Measurements from ENCODE around the gene PCSK2. TPM values are rescaled to one million over a fixed set of nuclear protein-coding genes. Genes with fewer than 3 reads are reported as not detected.

PCSK2 gene
- total RNA-seq, 1 experiment from 2014 or later: 245 TPM

DNA sequence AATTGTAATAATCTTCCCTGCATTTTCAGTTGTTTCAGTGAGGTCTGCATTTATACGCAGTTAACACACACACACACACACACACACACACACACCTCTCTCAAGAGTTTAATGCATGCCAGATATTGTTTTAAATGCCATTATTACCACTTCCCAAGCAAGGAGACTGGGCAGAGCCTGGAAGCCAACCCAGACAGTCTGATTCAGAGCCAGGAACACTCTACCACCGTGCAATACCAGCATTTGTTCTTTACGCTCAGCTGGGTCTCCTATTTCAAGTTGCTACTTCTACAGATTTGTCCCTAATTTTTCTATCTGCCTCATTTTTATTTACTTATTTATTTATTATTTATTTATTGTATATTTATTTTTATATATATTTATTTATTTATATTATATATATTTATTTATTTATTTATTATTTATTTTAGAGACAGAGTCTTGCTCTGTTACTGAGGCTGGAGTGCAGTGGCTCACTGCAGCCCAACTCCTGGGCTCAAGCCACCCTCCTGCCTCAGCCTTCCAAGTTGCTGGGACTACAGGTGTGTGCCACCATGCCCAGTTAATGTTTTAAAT lies 68.4 kb downstream of the PCSK2 start:
- CTCF ChIA-PET: no interaction called here
- no TSS peak for BruUV-seq (replicated peaks)
- peaks cover 4% of the 10 kb centered on the region for H3K9me3 ChIP-seq (ENCODE audit: low read depth, low read length, poor library complexity, severe bottlenecking)
- no peak overlapping the region for H3K27ac ChIP-seq (ENCODE audit: low read depth, low read length, poor library complexity, severe bottlenecking)
- H3K4me1 ChIP-seq (ENCODE audit: insufficient read depth, low read length, poor library complexity, severe bottlenecking): peaks cover 52% of the 10 kb centered on the region
- no peaks in the 10 kb centered on the region for H3K36me3 ChIP-seq (ENCODE audit: insufficient read depth, low read length, poor library complexity, severe bottlenecking)
- H3K27me3 ChIP-seq (replicated peaks; ENCODE audit: insufficient read depth, low read depth, low read length, poor library complexity): no peaks in the 10 kb centered on the region
- POLR2A ChIA-PET (ENCODE audit: low non-redundant PET): no interaction called here
- intact Hi-C loops (cut with micrococcal nuclease; ENCODE audit: unreplicated experiment): loop anchor here (5.0 kb wide), 1 partner anchor 123 kb away; no protein-coding TSS in a partner anchor
- DNase-seq (ENCODE audit: low spot score): no peak
- TF ChIP-seq EZH2 (IDR thresholded peaks at IDR 0.05; ENCODE audit: borderline replicate concordance, low read depth, low read length, poor library complexity, severe bottlenecking): no peak
- TF ChIP-seq, protein P1, sequence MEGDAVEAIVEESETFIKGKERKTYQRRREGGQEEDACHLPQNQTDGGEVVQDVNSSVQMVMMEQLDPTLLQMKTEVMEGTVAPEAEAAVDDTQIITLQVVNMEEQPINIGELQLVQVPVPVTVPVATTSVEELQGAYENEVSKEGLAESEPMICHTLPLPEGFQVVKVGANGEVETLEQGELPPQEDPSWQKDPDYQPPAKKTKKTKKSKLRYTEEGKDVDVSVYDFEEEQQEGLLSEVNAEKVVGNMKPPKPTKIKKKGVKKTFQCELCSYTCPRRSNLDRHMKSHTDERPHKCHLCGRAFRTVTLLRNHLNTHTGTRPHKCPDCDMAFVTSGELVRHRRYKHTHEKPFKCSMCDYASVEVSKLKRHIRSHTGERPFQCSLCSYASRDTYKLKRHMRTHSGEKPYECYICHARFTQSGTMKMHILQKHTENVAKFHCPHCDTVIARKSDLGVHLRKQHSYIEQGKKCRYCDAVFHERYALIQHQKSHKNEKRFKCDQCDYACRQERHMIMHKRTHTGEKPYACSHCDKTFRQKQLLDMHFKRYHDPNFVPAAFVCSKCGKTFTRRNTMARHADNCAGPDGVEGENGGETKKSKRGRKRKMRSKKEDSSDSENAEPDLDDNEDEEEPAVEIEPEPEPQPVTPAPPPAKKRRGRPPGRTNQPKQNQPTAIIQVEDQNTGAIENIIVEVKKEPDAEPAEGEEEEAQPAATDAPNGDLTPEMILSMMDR (conservative IDR thresholded peaks at IDR 0.05; ENCODE audit: low read depth, low read length): no peak
- H3K4me3 ChIP-seq (ENCODE audit: low read depth, low read length, poor library complexity, severe bottlenecking): no peak overlapping the region

DNA sequence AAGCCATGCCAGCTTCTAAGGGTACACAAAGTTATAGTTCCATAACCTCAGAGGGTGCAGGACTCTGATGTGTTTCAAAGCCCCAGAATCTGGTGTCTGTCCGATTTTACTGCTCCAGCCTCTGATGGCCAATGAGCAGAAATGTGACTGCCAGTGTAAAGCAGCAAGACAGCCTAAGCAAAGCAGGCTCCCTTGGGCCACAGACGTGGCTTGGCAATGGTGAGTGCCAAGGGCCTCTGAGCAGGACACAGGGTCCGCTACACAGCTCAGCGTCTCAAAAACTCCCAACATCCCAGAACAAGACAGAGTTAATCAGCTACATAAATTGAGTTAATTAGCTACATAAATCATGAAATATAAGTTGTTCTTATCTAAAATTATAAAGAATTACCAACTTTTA lies 69.2 kb downstream of the PCSK2 start:
- H3K4me3 ChIP-seq (ENCODE audit: low read depth, low read length, poor library complexity, severe bottlenecking): no peak overlapping the region
- H3K27ac ChIP-seq (ENCODE audit: low read depth, low read length, poor library complexity, severe bottlenecking): no peak overlapping the region
- BruUV-seq (replicated peaks): no TSS peak
- no peak for TF ChIP-seq EZH2 (IDR thresholded peaks at IDR 0.05; ENCODE audit: borderline replicate concordance, low read depth, low read length, poor library complexity, severe bottlenecking)
- TF ChIP-seq, protein P1 (conservative IDR thresholded peaks at IDR 0.05; ENCODE audit: low read depth, low read length): no peak
- peaks cover 53% of the 10 kb centered on the region for H3K4me1 ChIP-seq (ENCODE audit: insufficient read depth, low read length, poor library complexity, severe bottlenecking)
- CTCF ChIA-PET: no interaction called here
- peaks cover 4% of the 10 kb centered on the region for H3K9me3 ChIP-seq (ENCODE audit: low read depth, low read length, poor library complexity, severe bottlenecking)
- DNase-seq (ENCODE audit: low spot score): no peak
- POLR2A ChIA-PET (ENCODE audit: low non-redundant PET): no interaction called here
- peaks cover 3% of the 10 kb centered on the region for H3K36me3 ChIP-seq (ENCODE audit: insufficient read depth, low read length, poor library complexity, severe bottlenecking)
- no peaks in the 10 kb centered on the region for H3K27me3 ChIP-seq (replicated peaks; ENCODE audit: insufficient read depth, low read depth, low read length, poor library complexity)
- intact Hi-C loops (cut with micrococcal nuclease; ENCODE audit: unreplicated experiment): loop anchor here (5.0 kb wide), 1 partner anchor 124 kb away; no protein-coding TSS in a partner anchor

DNA sequence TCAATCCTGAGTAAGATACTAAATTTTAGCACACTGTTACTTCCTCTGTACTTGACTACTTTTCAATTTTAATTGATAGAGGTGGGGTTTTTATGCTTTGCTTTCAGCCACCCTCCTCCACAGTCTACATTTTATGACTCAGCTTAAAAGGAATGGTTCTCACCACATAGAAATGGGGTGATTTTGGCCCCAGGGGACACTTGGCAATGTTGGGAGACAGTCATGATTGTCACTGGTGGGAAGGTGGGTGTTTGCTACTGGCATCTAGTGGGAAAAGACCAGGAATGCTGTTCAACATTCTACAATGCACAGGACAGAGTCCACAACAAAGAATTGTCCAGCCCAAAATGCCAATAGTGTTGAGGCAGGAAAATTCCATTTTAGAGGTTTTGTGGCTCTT lies 71.3 kb downstream of the PCSK2 start:
- intact Hi-C loops (cut with micrococcal nuclease; ENCODE audit: unreplicated experiment): loop anchor here (5.0 kb wide), 1 partner anchor 126 kb away; no protein-coding TSS in a partner anchor
- H3K27ac ChIP-seq (ENCODE audit: low read depth, low read length, poor library complexity, severe bottlenecking): peak overlapping the region; percentile 34
- peak; percentile 76 for DNase-seq (ENCODE audit: low spot score)

More for the DNA sequence above, 71.3 kb downstream of the PCSK2 start:
- Histone ChIP-seq H3K4me1 (ENCODE audit: insufficient read depth, low read length, poor library complexity, severe bottlenecking) (peaks cover 53% of the 10 kb centered on the region), H3K36me3 (ENCODE audit: insufficient read depth, low read length, poor library complexity, severe bottlenecking) (peaks cover 10% of the 10 kb centered on the region), H3K9me3 (ENCODE audit: low read depth, low read length, poor library complexity, severe bottlenecking) (peaks cover 11% of the 10 kb centered on the region), H3K4me3 (ENCODE audit: low read depth, low read length, poor library complexity, severe bottlenecking) (no peak overlapping the region), H3K27me3 (replicated peaks; ENCODE audit: insufficient read depth, low read depth, low read length, poor library complexity) (no peaks in the 10 kb centered on the region)
- POLR2A ChIA-PET (ENCODE audit: low non-redundant PET): interaction anchor here (0.7 kb wide), 1 partner anchor 15 kb away, joined by 4 read pairs; no protein-coding TSS in a partner anchor
- TF ChIP-seq, protein P1 (conservative IDR thresholded peaks at IDR 0.05; ENCODE audit: low read depth, low read length): 0 out of 2 replicates have a peak, but pooled peaks have one; percentile 11
- TF ChIP-seq EZH2 (IDR thresholded peaks at IDR 0.05; ENCODE audit: borderline replicate concordance, low read depth, low read length, poor library complexity, severe bottlenecking): no peak
- BruUV-seq (replicated peaks): no TSS peak
- CTCF ChIA-PET: interaction anchor here (1.0 kb wide), 1 partner anchor 16 kb away, joined by 3 read pairs; no protein-coding TSS in a partner anchor

Measured in A673 (cell line).